ENCODE data around the gene BTG1. TPM values are rescaled to one million over a fixed set of nuclear protein-coding genes. Genes with fewer than 3 reads are reported as not detected.
"Not testable (repeated sequence)": the region's sequence is repeated elsewhere in the genome, so short reads cannot be mapped to it uniquely, and the experiment has no call there.

Gene BTG1
- total and polyA plus RNA-seq, 5 donors from 2014 or later = 509 to 1,342 (median 885) TPM

GRCh38 chr12:92136965-92137721, 8.5 kb downstream of the BTG1 start:
- Histone ChIP-seq H3K27ac (ENCODE audit: insufficient read depth, low read length, poor library complexity, severe bottlenecking) (peak overlapping the region; percentile 84), H3K4me1 (ENCODE audit: control insufficient read depth, insufficient read depth, low read length, poor library complexity, severe bottlenecking) (peaks cover 49% of the 10 kb centered on the region), H3K27me3 (ENCODE audit: control insufficient read depth, insufficient read depth, low read length) (no peaks in the 10 kb centered on the region), H3K9me3 (ENCODE audit: control insufficient read depth in 2 of 2, low read length in 2 of 2) (no peaks in the 10 kb centered on the region), H3K4me3 (ENCODE audit: low read depth, low read length) (peak overlapping the region; percentile 99), H3K36me3 (ENCODE audit: control insufficient read depth, insufficient read depth, low read length) (peaks cover 29% of the 10 kb centered on the region)
- ATAC-seq (ENCODE audit: low read depth in 2 of 2) (peak; percentile 34 to 38), DNase-seq (peak in 2 of 3 donors; percentile 55 to 73)
- H3K36me3 Mint-ChIP-seq = peaks cover 64% of the 10 kb centered on the region
- H3K4me3 Mint-ChIP-seq = peak overlapping the region; percentile 90 to 100 (median 99)
- peaks cover 44 to 50% (median 47%) of the 10 kb centered on the region in 4 donors for H3K4me1 Mint-ChIP-seq
- H3K27ac Mint-ChIP-seq = peak overlapping the region; percentile 88 to 99 (median 98)
- no peaks in the 10 kb centered on the region for H3K9me3 Mint-ChIP-seq
- H3K27me3 Mint-ChIP-seq = peaks cover 4% of the 10 kb centered on the region

DNA sequence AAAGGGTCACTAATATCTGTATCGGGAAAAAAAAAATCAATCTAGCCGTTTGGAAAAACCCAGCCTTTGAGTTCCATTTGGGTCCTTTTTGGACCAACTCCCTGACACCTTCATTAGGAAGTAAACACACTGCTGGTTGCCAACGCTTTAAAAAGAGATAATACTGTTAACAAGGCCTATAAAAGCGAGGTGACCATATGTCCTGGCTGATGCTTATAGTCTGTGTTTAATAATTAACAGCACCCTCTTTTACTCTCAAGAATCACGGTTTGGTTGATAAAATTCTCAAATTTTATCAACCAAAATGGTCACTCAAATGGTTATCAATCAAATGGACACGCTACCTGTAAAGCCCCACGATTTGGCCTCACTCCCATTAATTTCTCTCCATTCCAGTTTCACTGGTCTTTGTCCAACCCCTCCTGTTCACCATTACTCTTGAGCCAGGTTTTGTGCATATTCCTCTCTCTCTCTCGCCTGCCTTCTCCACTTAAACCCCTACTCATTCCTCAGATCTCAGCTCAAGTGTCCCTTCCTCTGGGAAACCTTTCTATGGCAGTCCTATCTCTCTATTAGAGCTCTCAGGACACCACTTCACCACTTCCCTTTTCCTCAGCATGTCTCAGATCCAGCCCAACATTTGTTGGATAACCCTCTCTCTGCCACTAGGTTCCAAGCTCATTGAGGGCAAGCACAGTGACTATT, 9.5 kb downstream of the BTG1 start:
- no peaks in the 10 kb centered on the region for H3K27me3 Mint-ChIP-seq
- Histone ChIP-seq H3K4me1 (ENCODE audit: control insufficient read depth, insufficient read depth, low read length, poor library complexity, severe bottlenecking) (peaks cover 59% of the 10 kb centered on the region), H3K9me3 (ENCODE audit: control insufficient read depth in 2 of 2, low read length in 2 of 2) (no peaks in the 10 kb centered on the region), H3K36me3 (ENCODE audit: control insufficient read depth, insufficient read depth, low read length) (peaks cover 19% of the 10 kb centered on the region), H3K27ac (ENCODE audit: insufficient read depth, low read length, poor library complexity, severe bottlenecking) (peak overlapping the region; percentile 84), H3K4me3 (ENCODE audit: low read depth, low read length) (peak overlapping the region; percentile 99), H3K27me3 (ENCODE audit: control insufficient read depth, insufficient read depth, low read length) (no peaks in the 10 kb centered on the region)
- peak overlapping the region; percentile 90 to 100 (median 99) for H3K4me3 Mint-ChIP-seq
- ATAC-seq (ENCODE audit: low read depth in 2 of 2) (no peak), DNase-seq (no peak)
- H3K36me3 Mint-ChIP-seq = peaks cover 62% of the 10 kb centered on the region
- H3K27ac Mint-ChIP-seq = peak overlapping the region; percentile 88 to 99 (median 98)
- H3K9me3 Mint-ChIP-seq = no peaks in the 10 kb centered on the region
- peaks cover 53 to 60% (median 57%) of the 10 kb centered on the region in 4 donors for H3K4me1 Mint-ChIP-seq

DNA sequence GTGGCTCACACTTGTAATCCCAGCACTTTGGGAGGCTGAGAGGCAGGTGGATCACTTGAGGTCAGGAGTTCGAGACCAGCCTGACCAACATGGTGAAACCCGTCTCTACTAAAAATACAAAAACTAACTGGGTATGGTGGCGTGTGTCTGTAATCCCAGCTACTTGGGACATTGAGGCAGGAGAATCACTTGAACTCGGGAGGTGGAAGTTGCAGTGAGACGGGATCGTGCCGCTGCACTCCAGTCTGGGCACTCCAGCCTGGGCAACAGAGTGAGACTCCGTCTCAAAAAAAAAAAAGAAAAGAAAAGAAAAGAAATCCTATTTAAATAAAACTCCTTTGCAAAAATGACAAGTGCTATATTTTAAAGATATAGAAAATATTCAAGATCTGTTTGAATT, 10.1 kb downstream of the BTG1 start:
- Mint-ChIP-seq H3K36me3 (peaks cover 59% of the 10 kb centered on the region), H3K4me3 (peak overlapping the region; percentile 90 to 100 (median 99)), H3K4me1 (peaks cover 57 to 66% (median 62%) of the 10 kb centered on the region in 4 donors), H3K27ac (peak overlapping the region; percentile 88 to 99 (median 98))
- not testable (repeated sequence) for H3K9me3 Mint-ChIP-seq; H3K27me3 Mint-ChIP-seq; DNase-seq; H3K27me3 ChIP-seq (ENCODE audit: control insufficient read depth, insufficient read depth, low read length); H3K9me3 ChIP-seq (ENCODE audit: control insufficient read depth in 2 of 2, low read length in 2 of 2); ATAC-seq (ENCODE audit: low read depth in 2 of 2)
- peaks cover 65% of the 10 kb centered on the region for H3K4me1 ChIP-seq (ENCODE audit: control insufficient read depth, insufficient read depth, low read length, poor library complexity, severe bottlenecking)
- H3K27ac ChIP-seq (ENCODE audit: insufficient read depth, low read length, poor library complexity, severe bottlenecking) = peak overlapping the region; percentile 84
- H3K36me3 ChIP-seq (ENCODE audit: control insufficient read depth, insufficient read depth, low read length) = peaks cover 13% of the 10 kb centered on the region
- peak overlapping the region; percentile 99 for H3K4me3 ChIP-seq (ENCODE audit: low read depth, low read length)

GRCh38 chr12:92134638-92135274, 10.9 kb downstream of the BTG1 start:
- H3K9me3 ChIP-seq (ENCODE audit: control insufficient read depth in 2 of 2, low read length in 2 of 2) = no peaks in the 10 kb centered on the region
- Mint-ChIP-seq H3K27ac (peak overlapping the region; percentile 81 to 99 (median 98)), H3K36me3 (peaks cover 54% of the 10 kb centered on the region), H3K9me3 (no peaks in the 10 kb centered on the region), H3K4me3 (peak overlapping the region; percentile 90 to 100 (median 99)), H3K27me3 (no peaks in the 10 kb centered on the region), H3K4me1 (peaks cover 57 to 74% (median 68%) of the 10 kb centered on the region in 4 donors)
- ATAC-seq (ENCODE audit: low read depth in 2 of 2) = peak; percentile 26 to 28
- peak overlapping the region; percentile 84 for H3K27ac ChIP-seq (ENCODE audit: insufficient read depth, low read length, poor library complexity, severe bottlenecking)
- H3K4me3 ChIP-seq (ENCODE audit: low read depth, low read length) = peak overlapping the region; percentile 99
- peak in 1 of 3 donors; percentile 73 for DNase-seq
- peaks cover 73% of the 10 kb centered on the region for H3K4me1 ChIP-seq (ENCODE audit: control insufficient read depth, insufficient read depth, low read length, poor library complexity, severe bottlenecking)
- H3K36me3 ChIP-seq (ENCODE audit: control insufficient read depth, insufficient read depth, low read length) = peaks cover 6% of the 10 kb centered on the region
- H3K27me3 ChIP-seq (ENCODE audit: control insufficient read depth, insufficient read depth, low read length) = no peaks in the 10 kb centered on the region

DNA sequence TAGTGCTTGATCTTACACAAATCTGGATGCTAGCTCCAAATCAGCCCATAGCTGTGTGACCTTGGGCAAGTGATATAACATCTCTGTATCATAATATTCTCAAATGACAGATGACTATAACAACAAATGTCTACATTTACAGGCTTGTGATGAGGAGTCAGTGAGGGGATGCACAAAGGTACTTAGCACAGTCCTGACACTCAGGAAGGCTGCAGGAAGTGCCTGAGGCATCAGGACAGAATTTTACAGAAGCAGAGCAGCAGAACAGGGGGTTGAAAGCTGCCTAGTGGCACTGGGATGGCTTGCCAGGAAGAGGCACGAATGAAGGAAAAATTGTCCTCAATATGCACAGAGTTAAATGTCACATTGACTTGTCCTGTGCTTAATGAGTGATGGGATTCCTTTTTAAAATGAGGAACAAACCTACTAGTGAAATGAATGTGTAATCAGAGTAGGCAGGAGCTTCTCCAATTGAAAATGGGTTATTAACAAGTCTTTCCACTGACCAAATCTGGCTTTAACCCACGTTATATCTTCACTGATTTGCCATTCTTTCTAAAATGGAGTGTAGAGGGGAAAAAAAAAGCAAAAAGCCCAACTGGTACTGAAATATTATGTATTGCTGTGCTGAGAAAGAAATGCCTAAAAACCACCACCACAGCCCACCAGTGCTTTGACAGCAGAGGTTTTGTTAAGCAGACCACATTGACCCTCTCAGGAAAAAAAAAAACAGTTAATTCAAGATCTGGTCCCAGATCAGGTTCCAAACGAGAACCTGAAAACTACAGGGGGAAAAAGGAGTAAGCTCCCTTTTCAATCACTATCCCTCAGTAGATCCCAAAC, 11.6 kb downstream of the BTG1 start:
- Mint-ChIP-seq H3K4me1 (peaks cover 57 to 82% (median 75%) of the 10 kb centered on the region in 4 donors), H3K9me3 (no peaks in the 10 kb centered on the region), H3K4me3 (peak overlapping the region; percentile 90 to 100 (median 99)), H3K27ac (peak overlapping the region; percentile 81 to 99 (median 98)), H3K36me3 (peaks cover 51% of the 10 kb centered on the region), H3K27me3 (no peaks in the 10 kb centered on the region)
- ATAC-seq (ENCODE audit: low read depth in 2 of 2) (no peak), DNase-seq (no peak)
- H3K27ac ChIP-seq (ENCODE audit: insufficient read depth, low read length, poor library complexity, severe bottlenecking) = peak overlapping the region; percentile 84
- peaks cover 3% of the 10 kb centered on the region for H3K36me3 ChIP-seq (ENCODE audit: control insufficient read depth, insufficient read depth, low read length)
- H3K4me3 ChIP-seq (ENCODE audit: low read depth, low read length) = peak overlapping the region; percentile 99
- no peaks in the 10 kb centered on the region for H3K9me3 ChIP-seq (ENCODE audit: control insufficient read depth in 2 of 2, low read length in 2 of 2)
- H3K27me3 ChIP-seq (ENCODE audit: control insufficient read depth, insufficient read depth, low read length) = no peaks in the 10 kb centered on the region
- H3K4me1 ChIP-seq (ENCODE audit: control insufficient read depth, insufficient read depth, low read length, poor library complexity, severe bottlenecking) = peaks cover 76% of the 10 kb centered on the region

GRCh38 chr12:92133171-92133570, 12.5 kb downstream of the BTG1 start:
- Mint-ChIP-seq H3K4me3 (peak overlapping the region; percentile 90 to 100 (median 99)), H3K36me3 (peaks cover 47% of the 10 kb centered on the region), H3K4me1 (peaks cover 57 to 88% (median 81%) of the 10 kb centered on the region in 4 donors), H3K9me3 (no peaks in the 10 kb centered on the region), H3K27ac (peak overlapping the region; percentile 22 to 99 (median 88)), H3K27me3 (no peaks in the 10 kb centered on the region)
- peak overlapping the region; percentile 84 for H3K27ac ChIP-seq (ENCODE audit: insufficient read depth, low read length, poor library complexity, severe bottlenecking)
- H3K4me1 ChIP-seq (ENCODE audit: control insufficient read depth, insufficient read depth, low read length, poor library complexity, severe bottlenecking) = peaks cover 81% of the 10 kb centered on the region
- ATAC-seq (ENCODE audit: low read depth in 2 of 2) (no peak), DNase-seq (no peak)
- H3K4me3 ChIP-seq (ENCODE audit: low read depth, low read length) = peak overlapping the region; percentile 99
- H3K36me3 ChIP-seq (ENCODE audit: control insufficient read depth, insufficient read depth, low read length) = peaks cover 3% of the 10 kb centered on the region
- H3K27me3 ChIP-seq (ENCODE audit: control insufficient read depth, insufficient read depth, low read length) = no peaks in the 10 kb centered on the region
- no peaks in the 10 kb centered on the region for H3K9me3 ChIP-seq (ENCODE audit: control insufficient read depth in 2 of 2, low read length in 2 of 2)

DNA sequence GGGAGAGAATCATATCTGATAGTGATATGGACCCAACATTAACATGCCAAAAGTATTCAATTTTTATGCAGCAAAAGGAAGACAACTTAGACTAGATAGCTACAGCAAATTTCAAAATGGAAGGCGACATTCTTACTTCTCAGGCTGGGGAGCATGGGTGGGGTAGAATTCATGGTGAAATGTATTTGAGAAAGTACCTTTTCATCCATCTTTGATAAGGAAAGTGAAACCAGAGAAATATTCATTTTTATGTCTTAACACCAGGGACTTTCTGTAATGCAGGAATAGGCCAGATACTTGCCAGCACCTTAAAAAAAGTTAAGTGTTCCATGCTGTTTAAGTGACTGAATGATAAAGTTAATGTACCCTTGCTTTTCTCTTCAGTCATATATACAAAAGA, 13.4 kb downstream of the BTG1 start:
- no peaks in the 10 kb centered on the region for H3K27me3 Mint-ChIP-seq
- Histone ChIP-seq H3K36me3 (ENCODE audit: control insufficient read depth, insufficient read depth, low read length) (peaks cover 3% of the 10 kb centered on the region), H3K9me3 (ENCODE audit: control insufficient read depth in 2 of 2, low read length in 2 of 2) (no peaks in the 10 kb centered on the region), H3K4me1 (ENCODE audit: control insufficient read depth, insufficient read depth, low read length, poor library complexity, severe bottlenecking) (peaks cover 81% of the 10 kb centered on the region), H3K27ac (ENCODE audit: insufficient read depth, low read length, poor library complexity, severe bottlenecking) (peak overlapping the region; percentile 84), H3K4me3 (ENCODE audit: low read depth, low read length) (peak overlapping the region; percentile 99), H3K27me3 (ENCODE audit: control insufficient read depth, insufficient read depth, low read length) (no peaks in the 10 kb centered on the region)
- peak overlapping the region; percentile 82 to 99 (median 89) for H3K4me3 Mint-ChIP-seq
- H3K9me3 Mint-ChIP-seq = no peaks in the 10 kb centered on the region
- peak in 1 of 3 donors; percentile 72 for DNase-seq
- ATAC-seq (ENCODE audit: low read depth in 2 of 2) = peak in 1 of 2 donors; percentile 11
- peaks cover 44% of the 10 kb centered on the region for H3K36me3 Mint-ChIP-seq
- peaks cover 57 to 94% (median 81%) of the 10 kb centered on the region in 4 donors for H3K4me1 Mint-ChIP-seq
- H3K27ac Mint-ChIP-seq = peak overlapping the region; percentile 81 to 94 (median 88)

Data from CD4-positive, CD25-positive, alpha-beta regulatory T cell (primary cell).